CD4-positive, alpha-beta T cell treated with Interleukin-4 for 1 hour (primary cell): ENCODE measurements around the gene SULT6B1.
"Not testable (repeated sequence)": the region's sequence is repeated elsewhere in the genome, so short reads cannot be mapped to it uniquely, and the experiment has no call there.

ENCODE experiments used
- DNase-seq, 2 donors: peaks; one replicate each; pipeline ENCODE4 v3.0.0-alpha.2; 2020 to 2022

SULT6B1 gene, protein sequence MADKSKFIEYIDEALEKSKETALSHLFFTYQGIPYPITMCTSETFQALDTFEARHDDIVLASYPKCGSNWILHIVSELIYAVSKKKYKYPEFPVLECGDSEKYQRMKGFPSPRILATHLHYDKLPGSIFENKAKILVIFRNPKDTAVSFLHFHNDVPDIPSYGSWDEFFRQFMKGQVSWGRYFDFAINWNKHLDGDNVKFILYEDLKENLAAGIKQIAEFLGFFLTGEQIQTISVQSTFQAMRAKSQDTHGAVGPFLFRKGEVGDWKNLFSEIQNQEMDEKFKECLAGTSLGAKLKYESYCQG

GRCh38 chr2:37188570-37188969, at the start of gene SULT6B1:
SULT6B1 (minus strand) TSS chr2:37188670; CDS start chr2:37188640, 30 bp downstream.
- DNase-seq = no peak

DNA sequence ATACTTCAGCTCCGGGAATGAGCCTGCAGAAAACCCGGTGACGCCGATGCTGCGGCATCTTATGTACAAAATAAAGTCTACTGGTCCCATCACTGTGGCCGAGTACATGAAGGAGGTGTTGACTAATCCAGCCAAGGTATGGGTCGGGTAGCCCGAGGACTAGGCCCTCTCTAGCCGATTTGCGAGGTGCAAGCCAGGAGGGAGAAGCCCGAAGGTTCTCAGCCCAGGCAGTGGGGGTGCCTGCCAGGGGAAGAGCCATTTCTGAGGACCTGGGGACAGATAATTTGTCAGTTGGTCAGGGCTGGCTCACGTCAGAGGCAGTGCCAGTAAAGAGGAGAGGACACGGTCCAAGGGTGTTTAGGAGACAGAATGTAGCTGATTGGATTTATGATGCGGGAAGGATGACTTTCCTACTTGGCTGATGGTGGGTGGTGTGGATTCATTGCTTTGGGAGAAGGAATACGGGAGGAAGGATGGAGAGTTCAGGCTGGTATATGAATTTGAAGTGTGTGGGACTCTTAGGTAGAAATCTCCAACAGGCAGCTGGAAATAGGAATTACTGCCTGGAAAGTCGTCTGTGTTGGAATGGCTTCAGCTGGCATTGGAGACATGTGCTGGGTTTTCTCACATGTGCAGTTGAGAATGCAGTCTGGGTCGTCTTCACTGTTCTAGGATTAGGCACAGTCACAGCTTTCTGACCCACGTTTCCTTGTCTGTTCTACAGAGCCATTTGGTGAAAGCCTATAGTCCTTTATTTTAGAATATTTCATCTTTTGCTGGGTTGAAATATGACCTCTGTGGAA, 43.9 kb upstream of the SULT6B1 start:
- DNase-seq = no peak

DNA sequence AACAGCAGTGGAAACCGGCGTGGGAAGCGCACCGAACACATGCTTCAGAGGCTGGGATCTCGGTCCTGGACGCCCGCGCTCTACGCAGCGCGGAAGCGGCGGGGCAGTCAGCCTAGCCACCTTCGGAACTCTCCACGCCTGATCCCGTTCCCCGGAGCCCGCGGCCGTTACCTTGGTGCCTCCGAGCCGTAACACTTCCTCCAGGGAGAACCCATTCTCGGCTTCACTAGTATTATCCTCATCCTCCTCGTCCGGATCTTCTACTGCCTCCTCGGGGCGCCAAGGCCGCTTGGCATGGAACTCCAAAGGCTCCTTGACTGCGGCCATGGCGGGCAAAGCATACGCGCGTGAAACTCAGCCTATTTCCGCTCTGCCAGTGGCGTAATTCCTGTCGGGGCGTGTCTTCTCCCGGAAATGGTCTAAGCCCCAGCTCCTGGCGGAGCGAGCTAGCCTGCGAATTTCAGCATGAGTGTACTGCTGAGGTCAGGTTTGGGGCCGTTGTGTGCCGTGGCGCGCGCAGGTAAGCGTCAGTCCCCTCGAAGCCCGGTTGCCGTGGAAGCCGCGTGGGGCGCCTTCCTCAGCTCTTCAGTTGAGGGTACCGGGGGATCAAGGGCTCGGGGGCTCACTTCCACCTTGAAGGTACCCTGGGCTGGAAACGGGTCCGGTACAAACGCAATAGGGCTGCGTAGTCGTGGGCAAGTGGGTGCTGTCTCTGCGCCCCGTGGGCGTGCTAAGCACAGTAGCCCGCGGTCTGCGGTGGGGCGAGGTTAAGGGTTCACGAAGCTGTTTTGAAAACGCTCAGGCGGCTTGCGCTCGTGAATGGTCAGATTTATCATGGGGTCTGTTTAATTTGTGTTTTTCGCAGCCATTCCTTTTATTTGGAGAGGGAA, 43.0 kb upstream of the SULT6B1 start, which contains the start of the genes CEBPZ and NDUFAF7:
Gene CEBPZ (minus strand): TSS at position 356 of the 890 bp plus-strand sequence. CDS start 29 bp downstream, at position 327.
Gene NDUFAF7 (plus strand): TSS at position 418 of the 890 bp plus-strand sequence. CDS start 48 bp downstream, at position 466.
- peak; percentile 89 for DNase-seq

GRCh38 chr2:37230581-37230980, 42.1 kb upstream of the SULT6B1 start:
- DNase-seq = peak in 1 of 2 donors; percentile 10

- DNase-seq = no peak
These were observed 40.3 kb upstream of the SULT6B1 start for GRCh38 chr2:37228788-37229187.

DNA sequence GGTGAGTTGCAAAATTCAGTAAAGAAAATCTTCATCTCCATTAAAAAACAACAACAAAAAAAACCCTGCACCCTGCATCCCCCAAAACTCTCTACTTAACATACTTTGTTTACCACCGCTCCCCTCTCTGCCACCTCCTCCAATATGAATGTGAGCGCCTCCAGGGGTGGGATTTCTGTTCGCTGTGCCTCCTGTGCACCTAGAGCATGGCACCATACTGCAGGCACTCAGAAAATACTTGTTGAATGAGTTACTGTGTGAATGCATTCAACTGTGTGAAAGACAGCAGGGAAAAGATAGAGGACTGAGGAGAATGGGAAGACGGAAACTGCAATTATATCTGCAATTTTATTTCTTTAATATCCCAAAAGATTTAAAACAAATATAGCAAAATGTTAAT, 38.4 kb upstream of the SULT6B1 start:
- DNase-seq = no peak

DNA sequence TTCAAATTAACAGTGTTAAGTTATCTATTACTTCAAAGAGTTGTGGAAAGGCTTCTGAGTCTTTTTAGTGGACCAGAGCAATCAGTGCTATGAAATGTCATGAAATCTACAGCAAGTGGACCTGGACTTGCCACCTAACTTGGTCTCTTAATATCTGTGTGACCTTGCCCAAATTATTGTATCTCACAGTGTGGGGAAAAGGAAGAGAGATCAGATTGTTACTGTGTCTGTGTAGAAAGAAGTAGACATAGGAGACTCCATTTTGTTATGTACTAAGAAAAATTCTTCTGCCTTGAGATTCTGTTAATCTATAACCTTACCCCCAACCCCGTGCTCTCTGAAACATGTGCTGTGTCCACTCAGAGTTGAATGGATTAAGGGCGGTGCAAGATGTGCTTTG, 36.7 kb upstream of the SULT6B1 start:
- not testable (repeated sequence) for DNase-seq

DNA sequence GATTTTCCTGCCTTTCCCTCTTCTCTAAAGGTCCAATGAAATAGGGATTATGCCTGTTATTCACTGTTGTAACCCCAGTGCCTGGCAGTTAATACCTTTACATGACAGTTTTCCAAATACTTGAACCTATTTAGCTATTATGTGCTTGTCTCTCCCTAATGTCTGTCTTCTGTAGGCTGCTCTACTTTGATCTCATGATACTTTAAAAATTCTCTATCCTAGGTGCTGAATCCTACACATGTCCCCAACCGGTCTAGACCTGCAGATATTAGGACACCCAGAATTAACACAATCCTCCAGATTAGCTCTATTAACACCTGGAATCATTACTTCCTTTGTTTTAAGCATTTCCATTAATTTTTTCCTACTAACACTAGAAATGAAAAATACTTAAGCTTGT, 35.6 kb upstream of the SULT6B1 start:
- DNase-seq = no peak

GRCh38 chr2:37223131-37223530, 34.7 kb upstream of the SULT6B1 start:
- no peak for DNase-seq

GRCh38 chr2:37219046-37219445, 30.6 kb upstream of the SULT6B1 start:
- no peak for DNase-seq

DNA sequence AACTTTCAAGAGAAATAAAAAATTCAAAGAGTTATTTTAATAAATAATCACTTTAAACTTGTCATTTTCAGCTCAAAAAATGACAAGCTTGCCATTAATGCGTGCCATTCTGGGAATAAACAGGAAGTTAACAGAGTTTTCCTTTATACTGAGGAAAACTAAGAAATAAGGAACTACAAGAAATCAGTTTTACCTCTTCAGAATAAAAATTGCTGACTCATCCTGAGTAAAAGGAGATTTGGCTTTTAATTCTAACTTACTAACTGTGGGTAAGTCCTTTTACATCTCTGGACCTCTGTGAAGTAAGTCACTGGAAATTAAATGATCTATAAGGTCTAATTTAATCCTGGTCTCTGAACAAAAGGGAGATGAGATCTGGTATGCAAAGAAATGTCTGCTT, 26.8 kb upstream of the SULT6B1 start:
- DNase-seq = no peak

- no peak for DNase-seq
These were observed 23.5 kb upstream of the SULT6B1 start for GRCh38 chr2:37211939-37212338.

GRCh38 chr2:37211212-37211611, 22.7 kb upstream of the SULT6B1 start:
- no peak for DNase-seq

DNA sequence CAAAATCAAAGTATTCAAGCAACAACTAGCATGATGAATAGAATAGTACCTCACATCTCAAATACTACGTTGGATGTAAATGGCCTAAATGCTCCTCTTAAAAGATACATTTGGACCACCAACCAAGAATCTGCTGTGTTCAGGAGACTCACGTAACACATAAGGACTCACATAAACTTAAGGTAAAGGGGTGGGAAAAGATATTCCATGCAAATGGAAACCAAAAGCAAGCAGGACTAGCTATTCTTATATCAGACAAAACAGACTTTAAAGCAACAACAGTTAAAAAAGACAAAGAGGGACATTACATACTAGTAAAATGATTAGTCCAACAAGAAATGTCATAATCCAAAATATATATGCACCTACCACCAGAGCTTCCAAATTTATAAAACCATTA, 18.3 kb upstream of the SULT6B1 start:
- DNase-seq = not testable (repeated sequence)

DNA sequence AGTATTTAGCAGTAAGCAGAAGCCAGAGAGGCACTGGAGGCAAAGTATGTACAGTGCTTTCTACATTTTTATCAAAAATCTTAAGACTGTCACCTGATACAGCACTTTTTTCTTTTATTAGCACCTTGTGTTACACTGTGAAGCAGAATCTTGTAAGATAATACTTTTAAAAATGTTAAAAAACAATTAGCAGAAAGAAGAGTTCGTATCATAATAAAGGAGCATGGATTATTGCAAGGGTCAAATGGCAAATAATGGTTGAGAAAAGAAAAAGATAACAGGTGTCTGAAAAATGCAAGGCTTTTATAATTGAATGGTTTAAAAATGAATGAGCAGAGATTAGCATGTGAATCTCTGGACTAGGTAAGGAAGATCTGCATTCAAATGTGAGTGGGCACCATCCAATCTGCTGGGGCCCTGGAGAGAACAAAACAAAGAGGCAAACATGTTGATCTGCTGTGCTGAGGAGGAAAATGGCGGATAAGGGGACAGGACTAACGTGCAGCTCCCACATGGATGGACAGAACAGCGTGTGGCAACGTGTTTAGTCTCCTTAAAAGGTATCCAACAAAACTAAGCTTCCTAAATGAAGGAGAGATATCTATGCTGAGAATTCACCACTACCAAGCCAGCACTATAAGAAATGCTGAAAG, 17.3 kb upstream of the SULT6B1 start:
- DNase-seq = no peak

DNA sequence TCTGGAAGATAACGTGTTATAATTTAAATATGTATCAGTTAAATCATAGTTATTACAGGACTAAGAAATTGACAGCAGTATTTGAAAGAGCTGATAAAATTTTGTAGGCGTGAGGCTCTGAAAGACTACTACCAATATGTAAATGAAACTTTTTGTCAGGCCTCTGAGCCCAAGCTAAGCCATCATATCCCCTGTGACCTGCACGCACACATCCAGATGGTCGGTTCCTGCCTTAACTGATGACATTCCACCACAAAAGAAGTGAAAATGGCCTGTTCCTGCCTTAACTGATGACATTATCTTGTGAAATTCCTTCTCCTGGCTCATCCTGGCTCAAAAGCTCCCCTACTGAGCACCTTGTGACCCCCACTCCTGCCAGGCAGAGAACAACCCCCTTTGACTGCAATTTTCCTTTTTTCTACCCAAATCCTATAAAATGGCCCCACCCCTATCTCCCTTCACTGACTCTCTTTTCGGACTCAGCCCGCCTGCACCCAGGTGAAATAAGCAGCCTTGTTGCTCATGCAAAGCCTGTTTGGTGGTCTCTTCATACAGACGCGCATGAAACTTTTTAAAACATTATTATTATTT, 16.7 kb upstream of the SULT6B1 start:
- DNase-seq = not testable (repeated sequence)

- DNase-seq = no peak
These were observed 15.2 kb upstream of the SULT6B1 start for GRCh38 chr2:37203708-37204107.

- peak in 1 of 2 donors; percentile 31 for DNase-seq
These were observed 13.3 kb upstream of the SULT6B1 start for GRCh38 chr2:37201766-37202165.

GRCh38 chr2:37201208-37201607, 12.7 kb upstream of the SULT6B1 start:
- no peak for DNase-seq

DNA sequence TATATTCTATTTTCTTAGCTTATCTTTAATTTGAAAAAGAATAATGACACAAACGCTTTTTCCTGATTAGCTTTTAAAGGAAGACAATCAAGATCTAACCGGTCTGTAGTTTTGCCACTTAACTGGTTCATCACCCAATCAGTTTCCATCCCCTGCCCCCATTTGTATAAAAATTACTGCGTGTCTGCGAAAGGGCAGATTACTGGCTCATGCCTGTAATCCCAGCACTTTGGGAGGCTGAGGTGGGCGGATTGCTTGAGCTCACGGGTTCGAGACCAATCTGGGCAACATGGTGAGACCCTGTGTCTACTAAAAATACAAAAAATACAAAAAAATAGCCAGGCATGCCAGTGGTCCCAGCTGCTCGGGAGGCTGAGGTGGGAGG, 10.2 kb upstream of the SULT6B1 start:
- no peak for DNase-seq

DNA sequence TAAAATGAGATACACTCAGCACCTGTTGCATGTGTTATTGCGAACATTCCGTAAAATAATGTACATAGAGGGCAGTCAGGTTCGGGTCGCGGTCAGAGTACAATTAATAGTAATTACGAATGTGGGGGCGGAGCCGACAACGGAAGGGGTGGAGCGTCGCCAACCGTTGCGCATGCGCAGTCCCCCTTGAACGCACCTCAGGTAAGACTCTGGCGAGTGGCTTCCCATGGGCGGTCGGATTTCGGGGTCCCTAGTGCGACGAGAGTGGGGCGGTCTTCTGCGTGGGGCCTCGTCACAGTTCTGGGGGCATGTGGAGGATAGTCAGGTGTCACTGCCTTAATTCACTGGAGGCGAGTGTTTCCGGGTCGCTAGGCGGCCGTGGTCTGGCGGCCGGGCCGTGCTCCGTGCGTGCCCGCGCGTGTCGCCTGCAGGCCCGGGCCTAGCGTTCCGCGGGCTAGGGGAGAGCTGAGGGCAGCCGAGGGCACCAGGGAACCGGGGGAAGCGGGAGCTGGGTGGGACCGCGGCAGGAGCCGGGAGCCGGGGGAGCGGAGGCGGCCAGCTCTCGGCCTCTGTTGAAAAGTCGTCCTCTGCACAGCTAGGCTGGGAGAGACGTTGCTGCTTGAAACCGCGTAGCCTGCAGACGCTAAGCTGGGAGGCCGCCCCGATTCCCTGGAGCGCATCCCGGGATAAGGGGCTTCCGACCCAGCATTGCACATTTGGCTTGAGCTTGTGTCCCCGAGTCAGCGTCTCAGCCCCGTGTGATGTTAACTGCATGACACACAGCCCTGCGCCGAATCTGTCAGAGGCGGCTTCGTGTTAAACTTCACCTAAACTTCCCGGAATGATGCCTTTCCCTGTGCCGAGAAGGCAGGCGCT, 8.1 kb upstream of the SULT6B1 start, which contains the start of gene CEBPZOS:
Gene CEBPZOS (plus strand): TSS at position 177 of the 876 bp plus-strand sequence. CDS start 3,209 bp downstream, outside the sequence.
- DNase-seq = peak; percentile 92 to 95
